H1 (cell line): ENCODE results near the gene LRBA. TPM values are rescaled to one million over a fixed set of nuclear protein-coding genes. Genes with fewer than 3 reads are reported as not detected.

Source experiments
- CTCF ChIA-PET: fragments of 300-600 bp; sonication (Branson Sonifier 250); formaldehyde crosslinking; loops from one replicate; lab custom pipeline; 2021; ENCODE audit not compliant: partially characterized antibody; lab: Charles Lee
- POLR2A ChIA-PET: fragments of 300-600 bp; sonication (Branson Sonifier 250); formaldehyde crosslinking; loops from one replicate; lab custom pipeline; 2021; ENCODE audit warnings: inconsistent platforms; ENCODE audit not compliant: partially characterized antibody; lab: Charles Lee
- DNase-seq, 2 experiments: peaks; one replicate each; pipeline versions ENCODE4 v3.0.0 to v3.0.0-alpha.2; 2010 to 2022; ENCODE audit warnings: low spot score in 2 of 2, low read depth in 1 of 2, mixed read lengths in 1 of 2
- FAIRE-seq: peaks from 2 replicates; lab custom pipeline; 2011; peaks lifted over from hg19 to GRCh38; lab: Jason Lieb, UNC
- H2AFZ ChIP-seq: 2 replicates; pipeline ENCODE4 v1.8.1; 2012; ENCODE audit warnings: low read length, inconsistent platforms
- H2AK5ac ChIP-seq: 2 replicates; pipeline ENCODE4 v1.6.1; 2013; ENCODE audit warnings: low read depth, low read length
- H2BK120ac ChIP-seq: replicated peaks from 2 replicates; pipeline ENCODE3; 2013; ENCODE audit warnings: low read depth, low read length, inconsistent platforms
- H2BK12ac ChIP-seq: 2 replicates; pipeline ENCODE4 v1.6.1; 2013; ENCODE audit warnings: low read depth, low read length
- H2BK15ac ChIP-seq: 2 replicates; pipeline ENCODE4 v1.6.1; 2013; ENCODE audit warnings: low read length
- H2BK20ac ChIP-seq: 2 replicates; pipeline ENCODE4 v1.6.1; 2013; ENCODE audit warnings: low read length
- H2BK5ac ChIP-seq: 2 replicates; pipeline ENCODE4 v1.6.1; 2013; ENCODE audit warnings: low read depth, low read length
- H3K14ac ChIP-seq: 2 replicates; pipeline ENCODE4 v1.6.1; 2013; ENCODE audit warnings: inconsistent platforms; ENCODE audit not compliant: insufficient read length
- H3K18ac ChIP-seq: 2 replicates; pipeline ENCODE4 v1.6.1; 2013; ENCODE audit warnings: low read length; ENCODE audit errors: extremely low read depth
- H3K23ac ChIP-seq: 2 replicates; pipeline ENCODE4 v1.6.1; 2013; ENCODE audit warnings: inconsistent platforms; ENCODE audit not compliant: insufficient read length
- H3K23me2 ChIP-seq: 2 replicates; pipeline ENCODE4 v1.6.1; 2013; ENCODE audit warnings: low read depth, low read length
- H3K27ac ChIP-seq: 2 replicates; pipeline ENCODE4 v1.6.1; 2011; ENCODE audit warnings: low read depth, low read length, inconsistent platforms
- H3K27me3 ChIP-seq, 4 experiments: replicated peaks in 1 of 4; 1 replicate in 1 of 4; 2 replicates in 3 of 4; pipeline versions ENCODE4 v1.6.1 to v1.8.1; 2011 to 2013; ENCODE audit warnings: low read length in 3 of 4, mild to moderate bottlenecking in 3 of 4, inconsistent platforms in 2 of 4, mixed read lengths in 2 of 4, moderate library complexity in 1 of 4; ENCODE audit not compliant: control insufficient read depth in 3 of 4, insufficient read depth in 3 of 4; ENCODE audit errors: extremely low read depth in 1 of 4
- H3K36me3 ChIP-seq, 4 experiments: 2 replicates each; pipeline versions ENCODE4 v1.6.1 to v1.8.1; 2011 to 2013; ENCODE audit warnings: mild to moderate bottlenecking in 4 of 4, low read length in 3 of 4, moderate library complexity in 2 of 4, control low read depth in 1 of 4, inconsistent platforms in 1 of 4; ENCODE audit not compliant: insufficient read depth in 4 of 4, control insufficient read depth in 2 of 4
- H3K4ac ChIP-seq: replicated peaks from 2 replicates; pipeline ENCODE3; 2013; ENCODE audit warnings: low read length, low read depth, mixed read lengths, inconsistent platforms; ENCODE audit not compliant: insufficient read length
- H3K4me1 ChIP-seq, 4 experiments: replicated peaks in 1 of 4; 1 replicate in 1 of 4; 2 replicates in 3 of 4; pipeline versions ENCODE4 v1.6.1 to v1.8.1; 2011 to 2013; ENCODE audit warnings: low read length in 3 of 4, inconsistent platforms in 2 of 4, mixed read lengths in 1 of 4; ENCODE audit not compliant: insufficient read depth in 4 of 4, control insufficient read depth in 3 of 4
- H3K4me2 ChIP-seq, 2 experiments: 2 replicates each; pipeline versions ENCODE4 v1.6.1 to v1.8.1; 2011 to 2013; ENCODE audit warnings: low read depth in 2 of 2, low read length in 2 of 2, control low read depth in 1 of 2, inconsistent platforms in 1 of 2, mild to moderate bottlenecking in 1 of 2; ENCODE audit not compliant: insufficient read depth in 1 of 2
- H3K4me3 ChIP-seq, 4 experiments: fragments of 200-600, 300-600 bp in 1 of 4; sonication (generic), shearing (Covaris generic), sonication (Bioruptor Twin) in 1 of 4; 2 replicates each; pipeline versions ENCODE4 v1.5.1 to v1.8.1; 2011 to 2016; ENCODE audit warnings: low read length in 4 of 4, low read depth in 3 of 4, control low read depth in 2 of 4, inconsistent platforms in 2 of 4, mild to moderate bottlenecking in 2 of 4, mixed read lengths in 1 of 4, moderate library complexity in 1 of 4; ENCODE audit not compliant: insufficient read depth in 2 of 4; ENCODE audit errors: extremely low read depth in 1 of 4
- H3K56ac ChIP-seq: replicated peaks from 2 replicates; pipeline ENCODE3; 2013; ENCODE audit warnings: low read depth, mild to moderate bottlenecking, mixed read lengths, low read length, inconsistent platforms; ENCODE audit not compliant: insufficient read length
- H3K79me1 ChIP-seq: 2 replicates; pipeline ENCODE4 v1.6.1; 2013; ENCODE audit warnings: low read depth, low read length, control low read depth
- H3K79me2 ChIP-seq, 2 experiments: 2 replicates each; pipeline versions ENCODE4 v1.6.1 to v1.8.1; 2012 to 2013; ENCODE audit warnings: low read length in 2 of 2, mild to moderate bottlenecking in 2 of 2, inconsistent platforms in 1 of 2; ENCODE audit not compliant: insufficient read depth in 2 of 2, control insufficient read depth in 1 of 2
- H3K9ac ChIP-seq, 4 experiments: replicated peaks in 1 of 4; 1 replicate in 1 of 4; 2 replicates in 3 of 4; pipeline versions ENCODE4 v1.6.1 to v1.8.1; 2011 to 2013; ENCODE audit warnings: low read depth in 3 of 4, low read length in 3 of 4, control low read depth in 2 of 4, mild to moderate bottlenecking in 2 of 4, moderate library complexity in 2 of 4, inconsistent platforms in 1 of 4; ENCODE audit errors: extremely low read depth in 1 of 4
- H3K9me3 ChIP-seq, 2 experiments: 2 replicates each; pipeline versions ENCODE4 v1.6.1 to v1.8.1; 2012 to 2013; ENCODE audit warnings: mild to moderate bottlenecking in 2 of 2, moderate library complexity in 2 of 2, control low read depth in 1 of 2, inconsistent platforms in 1 of 2, low read depth in 1 of 2, low read length in 1 of 2, mixed read lengths in 1 of 2; ENCODE audit not compliant: insufficient read depth in 2 of 2
- H4K20me1 ChIP-seq, 2 experiments: replicated peaks in 1 of 2; 2 replicates each; pipeline versions ENCODE3 to v1.8.1; 2011 to 2013; ENCODE audit warnings: inconsistent platforms in 2 of 2, low read length in 2 of 2, mild to moderate bottlenecking in 1 of 2; ENCODE audit not compliant: insufficient read depth in 2 of 2, control insufficient read depth in 1 of 2
- H4K5ac ChIP-seq: 2 replicates; pipeline ENCODE4 v1.6.1; 2013; ENCODE audit warnings: low read length, low read depth, mixed read lengths, inconsistent platforms; ENCODE audit not compliant: insufficient read length
- H4K8ac ChIP-seq: 2 replicates; pipeline ENCODE4 v1.8.0; 2013; ENCODE audit warnings: mild to moderate bottlenecking, moderate library complexity, low read length, inconsistent platforms; ENCODE audit not compliant: insufficient read depth; ENCODE audit errors: extremely low read depth
- H4K91ac ChIP-seq: replicated peaks from 2 replicates; pipeline ENCODE3; 2013; ENCODE audit warnings: low read length, mixed read lengths, inconsistent platforms; ENCODE audit not compliant: insufficient read length
- BRCA1 ChIP-seq: IDR thresholded peaks from 2 replicates; pipeline ENCODE4 v1.6.1; 2012; ENCODE audit warnings: low read depth, low read length, improper control_type of control experiment
- GTF2F1 ChIP-seq: IDR thresholded peaks from 2 replicates; pipeline ENCODE4 v1.6.1; 2012; ENCODE audit warnings: low read depth, low read length, improper control_type of control experiment, borderline replicate concordance
- ZNF274 ChIP-seq: IDR thresholded peaks from 2 replicates; pipeline ENCODE4 v1.7.0; 2012; ENCODE audit warnings: low read length, borderline replicate concordance; ENCODE audit errors: extremely low read depth
- WGBS, 2 experiments: shearing (Covaris generic) in 1 of 2; methylation state at CpG; one replicate each; pipeline versions ENCODE4 v1.1.6 to v1.1.7; 2013 to 2015; ENCODE audit warnings: low lambda C conversion rate in 2 of 2, mixed read lengths in 2 of 2, inconsistent platforms in 1 of 2, low coverage in 1 of 2, missing lambda C conversion rate in 1 of 2; ENCODE audit not compliant: insufficient replicate concordance in 2 of 2, insufficient coverage in 1 of 2, insufficient read length in 1 of 2; ENCODE audit errors: extremely low coverage in 1 of 2, missing lambda C conversion rate in 1 of 2; 5-methylcytosine and 5-hydroxymethylcytosine counted together
- polyA plus RNA-seq, 7 experiments: library from polyadenylated mRNA; depleted of rRNA in 3 of 7; stranded (reverse) in 5 of 7; unstranded in 2 of 7; fragments of >200 nt in 5 of 7; fragments of 200-250 nt in 2 of 7; gene quantifications; 1 replicate in 5 of 7; 2 replicates in 1 of 7; 4 replicates in 1 of 7; pipeline versions ENCODE4 v1.2.1 to v1.2.3, GENCODE V29; 2011 to 2013; ENCODE audit warnings: missing spikeins in 2 of 7, mixed read lengths in 2 of 7
- total RNA-seq: library from RNA; stranded (reverse); fragmentation: NEBNext Ultra II Directional; extraction: Animal tissue kit (Norgen Biotek cat#: 25700); gene quantifications from 2 replicates; pipeline ENCODE4 v1.2.1, GENCODE V29; 2021

LRBA gene
- total and polyA plus RNA-seq, 2 of the 8 experiments (the other 6 are each of a cell fraction or from before 2014, with no cell fraction given) = 54.6 to 83.2 TPM

DNA sequence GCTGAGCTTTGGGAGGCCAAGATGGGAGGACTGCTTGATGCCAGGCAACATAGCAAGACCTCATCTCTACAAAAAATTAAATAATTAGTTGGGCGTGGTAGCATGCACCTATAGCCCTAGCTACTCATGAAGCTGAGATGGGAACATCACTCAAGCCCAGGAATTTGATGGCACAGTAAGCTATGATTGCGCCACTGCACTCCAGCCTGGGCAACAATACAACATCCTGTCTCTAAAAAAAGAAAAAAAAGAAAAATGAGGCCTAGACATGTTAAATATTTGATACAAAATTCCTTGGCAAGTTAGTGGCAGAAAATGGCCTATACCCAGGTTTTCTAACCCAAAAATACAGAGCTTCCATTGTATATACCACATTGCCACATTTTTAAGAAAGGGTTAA, 521.2 kb downstream of the LRBA start:
- DNase-seq (no peak), FAIRE-seq (no peak)
- no peak overlapping the region for H4K91ac ChIP-seq
- no peak overlapping the region for H3K4ac ChIP-seq
- no peak overlapping the region for H3K27ac ChIP-seq
- H2BK20ac ChIP-seq = no peak overlapping the region
- H4K20me1 ChIP-seq = no peaks in the 10 kb centered on the region
- no peak overlapping the region for H4K8ac ChIP-seq
- H3K9ac ChIP-seq = no peak overlapping the region
- no peak overlapping the region for H3K14ac ChIP-seq
- H3K27me3 ChIP-seq = no peaks in the 10 kb centered on the region
- no peak overlapping the region for H3K23ac ChIP-seq
- no peak overlapping the region for H3K4me3 ChIP-seq
- ChIA-PET CTCF (interaction anchor here (1.2 kb wide), 1 partner anchor 373 kb away, joined by 3 read pairs; no protein-coding TSS in a partner anchor), POLR2A (interaction anchor here (1.3 kb wide), 1 partner anchor 24 kb away, joined by 4 read pairs; no protein-coding TSS in a partner anchor)
- 94% methylated on average over 2 of the region's 2 CpGs; no CpG with 5 or more reads in 1 of the 2 experiments for WGBS, 2 experiments
- no peak overlapping the region for H2BK15ac ChIP-seq
- H3K79me2 ChIP-seq = no peaks in the 10 kb centered on the region
- TF ChIP-seq BRCA1 (no peak), ZNF274 (no peak), GTF2F1 (no peak)
- no peak overlapping the region for H3K56ac ChIP-seq
- no peak overlapping the region for H2BK5ac ChIP-seq
- no peak overlapping the region for H2BK12ac ChIP-seq
- H3K18ac ChIP-seq = no peak overlapping the region
- no peaks in the 10 kb centered on the region for H3K4me1 ChIP-seq
- no peaks in the 10 kb centered on the region for H3K9me3 ChIP-seq
- no peak overlapping the region for H2AK5ac ChIP-seq
- no peak overlapping the region for H2AFZ ChIP-seq
- H3K36me3 ChIP-seq = no peaks in the 10 kb centered on the region
- no peaks in the 10 kb centered on the region for H3K23me2 ChIP-seq
- no peak overlapping the region for H2BK120ac ChIP-seq
- H3K79me1 ChIP-seq = no peaks in the 10 kb centered on the region
- no peak overlapping the region for H3K4me2 ChIP-seq
- no peak overlapping the region for H4K5ac ChIP-seq
